Endothelial cell of umbilical vein (primary cell): ENCODE results near the gene ETNK2. TPM values are rescaled to one million over a fixed set of nuclear protein-coding genes. Genes with fewer than 3 reads are reported as not detected.
A peak's percentile ranks its signal among the peaks of the same experiment; 100 is the strongest.

Experiments used
- BruUV-seq: library from RNA; stranded (reverse); fragments of 400-500 nt; replicated peaks from 2 replicates; lab custom pipeline; 2021; lab: Mats Ljungman, UMichigan
- CTCF ChIA-PET: fragments of 300-600, 350-600 bp; sonication (Branson Sonifier 250); formaldehyde crosslinking; loops from one replicate; lab custom pipeline; 2021; ENCODE audit warnings: antibody characterized with exemption, inconsistent platforms; lab: Charles Lee
- POLR2A ChIA-PET: fragments of 300-600, 350-600 bp; sonication (Branson Sonifier 250); formaldehyde crosslinking; loops from one replicate; lab custom pipeline; 2021; ENCODE audit warnings: antibody characterized with exemption, inconsistent platforms; lab: Charles Lee
- DNase-seq: peaks from one replicate; pipeline ENCODE4 v3.0.0-alpha.2; 2011; ENCODE audit warnings: low read depth, low spot score
- FAIRE-seq: peaks from 2 replicates; lab custom pipeline; 2011; peaks lifted over from hg19 to GRCh38; lab: Jason Lieb, UNC
- H2AFZ ChIP-seq: 2 replicates; pipeline ENCODE4 v1.6.0; 2012; ENCODE audit warnings: low read depth, low read length, control low read depth, inconsistent platforms
- H3K27ac ChIP-seq: 2 replicates; pipeline ENCODE4 v1.5.1; 2011; ENCODE audit warnings: low read depth, mild to moderate bottlenecking, control low read depth, low read length, moderate library complexity; ENCODE audit not compliant: insufficient read depth
- H3K27me3 ChIP-seq, 2 experiments: 2 replicates each; pipeline versions ENCODE4 v1.6.0 to v1.6.1; 2011; ENCODE audit warnings: low read length in 2 of 2, mixed read lengths in 1 of 2; ENCODE audit not compliant: control insufficient read depth in 2 of 2, insufficient read depth in 2 of 2
- H3K36me3 ChIP-seq, 2 experiments: 2 replicates in 1 of 2; 3 replicates in 1 of 2; pipeline ENCODE4 v1.5.1; 2011; ENCODE audit warnings: low read length in 2 of 2, mild to moderate bottlenecking in 1 of 2, moderate library complexity in 1 of 2; ENCODE audit not compliant: control insufficient read depth in 2 of 2, insufficient read depth in 2 of 2; ENCODE audit errors: extremely low read depth in 1 of 2
- H3K4me1 ChIP-seq: 3 replicates; pipeline ENCODE4 v1.5.1; 2011; ENCODE audit warnings: mild to moderate bottlenecking, low read length; ENCODE audit not compliant: control insufficient read depth, insufficient read depth; ENCODE audit errors: extremely low read depth
- H3K4me2 ChIP-seq: 2 replicates; pipeline ENCODE4 v1.6.1; 2011; ENCODE audit warnings: low read length, control low read depth, mixed read lengths; ENCODE audit not compliant: insufficient read depth
- H3K4me3 ChIP-seq, 3 experiments: fragments of 200-600 bp in 1 of 3; sonication (generic), shearing (Covaris generic) in 1 of 3; replicated peaks in 1 of 3; 2 replicates each; pipeline ENCODE4 v1.5.1; 2011 to 2016; ENCODE audit warnings: control low read depth in 3 of 3, low read length in 3 of 3, mild to moderate bottlenecking in 2 of 3, inconsistent platforms in 1 of 3, low read depth in 1 of 3, moderate library complexity in 1 of 3; ENCODE audit not compliant: insufficient read depth in 1 of 3
- H3K79me2 ChIP-seq: 2 replicates; pipeline ENCODE4 v1.6.0; 2012; ENCODE audit warnings: low read length, inconsistent platforms; ENCODE audit not compliant: control insufficient read depth, insufficient read depth
- H3K9ac ChIP-seq: replicated peaks from 2 replicates; pipeline ENCODE3; 2011; ENCODE audit warnings: low read length, control low read depth; ENCODE audit not compliant: insufficient read depth; ENCODE audit errors: extremely low read depth
- H3K9me1 ChIP-seq: replicated peaks from 3 replicates; pipeline ENCODE4 v1.6.0; 2011; ENCODE audit warnings: mild to moderate bottlenecking, low read length; ENCODE audit not compliant: control insufficient read depth, insufficient read depth; ENCODE audit errors: extremely low read depth
- H3K9me3 ChIP-seq: replicated peaks from 2 replicates; pipeline ENCODE4 v1.5.1; 2012; ENCODE audit warnings: low read length, inconsistent platforms; ENCODE audit not compliant: control insufficient read depth, insufficient read depth
- H4K20me1 ChIP-seq: replicated peaks from 2 replicates; pipeline ENCODE3; 2011; ENCODE audit warnings: mild to moderate bottlenecking, low read length; ENCODE audit not compliant: control insufficient read depth, insufficient read depth; ENCODE audit errors: extremely low read depth
- JUN ChIP-seq: IDR thresholded peaks from 2 replicates; pipeline ENCODE4 v1.6.1; 2011; ENCODE audit warnings: borderline replicate concordance, low read depth; ENCODE audit not compliant: insufficient read length, insufficient read depth
- POLR2AphosphoS5 ChIP-seq: IDR thresholded peaks from 2 replicates; pipeline ENCODE4 v1.6.1; 2012; ENCODE audit warnings: low read depth, mild to moderate bottlenecking, control low read depth, low read length, moderate library complexity; ENCODE audit not compliant: insufficient read depth
- dilution Hi-C: fragments of 300-500 bp; cut with MboI; formaldehyde crosslinking; loops from one replicate; pipeline ENCODE4 v1.15.0; 2019; ENCODE audit warnings: low sequenced_read_pairs; ENCODE audit not compliant: extremely low pct_ligation_motif_present
- intact Hi-C: fragments of 100-400 bp; cut with micrococcal nuclease; formaldehyde crosslinking; loops from one replicate; pipeline ENCODE4 v1.10.0; 2022
- polyA plus RNA-seq, 4 experiments: library from polyadenylated mRNA; depleted of rRNA in 3 of 4; stranded (reverse) in 3 of 4; unstranded in 1 of 4; fragments of >200 nt; gene quantifications; 2 replicates each; pipeline versions ENCODE4 v1.2.1 to v1.2.3, GENCODE V29; 2011 to 2012; ENCODE audit warnings: missing spikeins in 1 of 4
- total RNA-seq: library from RNA; stranded (reverse); gene quantifications from 2 replicates; pipeline ENCODE4 v1.2.3, GENCODE V29; 2021
- TF ChIP-seq, protein P1 (sequence below), 2 donors: IDR thresholded peaks; 1 replicate in 1 of 2; 2 replicates in 1 of 2; pipeline ENCODE4 v1.5.1; 2011; ENCODE audit warnings: low read length in 2 of 2, mild to moderate bottlenecking in 2 of 2, moderate library complexity in 2 of 2, control low read depth in 1 of 2, inconsistent platforms in 1 of 2, low read depth in 1 of 2; ENCODE audit not compliant: insufficient read depth in 1 of 2; ENCODE audit errors: extremely low read depth in 1 of 2

The ETNK2 gene
- total and polyA plus RNA-seq, 2 donors (not counting 3 experiments of a cell fraction or from before 2014, with no cell fraction given): 13.5 to 27.5 TPM

DNA sequence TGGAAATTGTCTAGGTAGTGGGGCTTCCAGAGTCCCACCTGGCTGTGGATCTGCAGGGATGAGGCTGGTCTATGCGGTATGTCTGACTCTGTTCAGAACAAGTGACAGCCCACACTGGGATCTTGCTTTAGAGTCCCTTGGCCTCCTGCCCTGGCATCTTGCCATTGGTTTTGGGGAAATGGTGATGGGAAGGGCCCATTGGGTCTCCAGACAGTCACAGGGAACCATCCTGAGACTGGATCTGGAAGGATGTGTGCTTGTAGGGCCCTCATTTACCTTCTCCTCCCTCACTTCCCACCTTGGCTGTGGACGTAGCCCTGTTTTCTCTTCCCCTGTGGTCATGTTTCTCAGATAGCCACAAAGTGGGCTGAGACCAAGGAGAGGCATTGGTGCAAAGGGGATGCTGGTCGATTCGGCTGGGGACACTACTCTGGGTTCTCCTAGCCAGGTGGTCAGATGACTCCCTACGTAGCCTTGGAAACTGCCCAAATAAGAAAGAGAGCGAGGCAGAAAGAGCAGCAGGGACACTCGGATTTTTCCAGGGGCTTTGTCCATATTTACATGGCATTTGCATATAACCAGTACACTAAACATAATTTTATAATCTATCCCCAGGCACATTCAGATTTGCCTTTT lies 63.8 kb downstream of the ETNK2 start:
- no peak for TF ChIP-seq JUN
- TF ChIP-seq, protein P1, sequence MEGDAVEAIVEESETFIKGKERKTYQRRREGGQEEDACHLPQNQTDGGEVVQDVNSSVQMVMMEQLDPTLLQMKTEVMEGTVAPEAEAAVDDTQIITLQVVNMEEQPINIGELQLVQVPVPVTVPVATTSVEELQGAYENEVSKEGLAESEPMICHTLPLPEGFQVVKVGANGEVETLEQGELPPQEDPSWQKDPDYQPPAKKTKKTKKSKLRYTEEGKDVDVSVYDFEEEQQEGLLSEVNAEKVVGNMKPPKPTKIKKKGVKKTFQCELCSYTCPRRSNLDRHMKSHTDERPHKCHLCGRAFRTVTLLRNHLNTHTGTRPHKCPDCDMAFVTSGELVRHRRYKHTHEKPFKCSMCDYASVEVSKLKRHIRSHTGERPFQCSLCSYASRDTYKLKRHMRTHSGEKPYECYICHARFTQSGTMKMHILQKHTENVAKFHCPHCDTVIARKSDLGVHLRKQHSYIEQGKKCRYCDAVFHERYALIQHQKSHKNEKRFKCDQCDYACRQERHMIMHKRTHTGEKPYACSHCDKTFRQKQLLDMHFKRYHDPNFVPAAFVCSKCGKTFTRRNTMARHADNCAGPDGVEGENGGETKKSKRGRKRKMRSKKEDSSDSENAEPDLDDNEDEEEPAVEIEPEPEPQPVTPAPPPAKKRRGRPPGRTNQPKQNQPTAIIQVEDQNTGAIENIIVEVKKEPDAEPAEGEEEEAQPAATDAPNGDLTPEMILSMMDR (IDR thresholded peaks at IDR 0.05; ENCODE audit: extremely low read depth in 1 of 2, insufficient read depth in 1 of 2, low read depth in 1 of 2, low read length in 2 of 2): no peak
- no peak for TF ChIP-seq POLR2AphosphoS5
- Histone ChIP-seq H3K9me1 (no peaks in the 10 kb centered on the region), H3K36me3 (no peaks in the 10 kb centered on the region), H3K79me2 (peaks cover 22% of the 10 kb centered on the region), H3K9me3 (no peaks in the 10 kb centered on the region), H3K27me3 (no peaks in the 10 kb centered on the region), H3K4me3 (no peak overlapping the region), H2AFZ (no peak overlapping the region), H3K27ac (peak overlapping the region; percentile 6), H3K4me2 (no peak overlapping the region), H3K9ac (no peak overlapping the region), H3K4me1 (peaks cover 25% of the 10 kb centered on the region), H4K20me1 (no peaks in the 10 kb centered on the region)
- peak; percentile 38 for FAIRE-seq
- POLR2A ChIA-PET: no interaction called here
- BruUV-seq: no TSS peak
- intact Hi-C loops: loop anchor here (1.0 kb wide), 1 partner anchor 14 kb away; no protein-coding TSS in a partner anchor
- DNase-seq: no peak
- dilution Hi-C loops: no loop called here
- CTCF ChIA-PET: interaction anchor here (1.2 to 3.4 kb wide), 7 partner anchors 10 to 227 kb away, joined by 3 to 24 read pairs (median 8); partner anchors contain the start of gene SOX13
